GM18868 (cell line): ENCODE results near the gene ZNF41.
A peak's percentile ranks its signal among the peaks of the same experiment; 100 is the strongest.
"Not testable (repeated sequence)": the region's sequence is repeated elsewhere in the genome, so short reads cannot be mapped to it uniquely, and the experiment has no call there.

Experiments used
- ATAC-seq: cut with Tn5 transposase; IDR thresholded peaks from one replicate; pipeline ENCODE4 v1.9.1; 2021; ENCODE audit warnings: mild to moderate bottlenecking, moderate library complexity; ENCODE audit not compliant: unreplicated experiment

The ZNF41 gene

DNA sequence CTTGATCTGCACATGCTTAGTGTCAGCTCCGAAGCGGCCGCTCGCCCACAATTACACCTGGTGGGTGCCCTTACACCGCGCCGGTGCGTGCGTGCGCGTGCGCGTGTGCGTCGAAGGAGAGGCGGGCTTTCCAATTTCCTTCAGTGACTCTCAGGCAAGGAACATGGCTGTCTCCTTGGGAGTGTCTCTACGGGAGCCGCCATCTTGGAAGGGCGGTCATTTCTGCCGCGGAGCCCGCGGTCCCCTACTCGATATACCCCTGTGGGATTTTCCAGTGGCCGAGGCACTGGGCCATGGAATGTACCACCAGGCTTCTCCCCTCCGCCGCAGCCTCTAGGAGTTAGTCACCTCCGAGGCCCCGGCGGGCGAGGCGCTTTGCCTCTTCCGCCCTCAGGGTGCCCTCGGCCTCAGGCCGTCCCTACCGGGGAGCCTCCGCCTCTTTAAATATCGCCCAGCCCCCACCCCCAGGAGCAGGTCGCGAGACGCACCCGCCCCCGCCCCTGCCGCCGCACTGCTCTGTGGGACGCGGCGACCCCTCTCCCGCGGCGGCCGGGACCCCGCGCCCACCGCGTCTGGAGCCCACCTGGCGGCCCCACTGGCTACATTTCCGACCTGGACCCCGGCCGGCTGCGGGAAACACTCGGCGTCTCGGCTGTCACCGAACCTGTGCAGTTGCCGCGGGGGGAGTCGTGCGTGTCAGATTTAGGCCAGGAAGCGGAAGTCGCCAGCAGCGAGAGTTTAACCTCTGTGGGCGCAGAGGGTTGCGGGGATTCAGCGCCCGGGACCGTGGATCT, at the start of gene ZNF41:
ZNF41 (minus strand) TSS at position 711 of the 794 bp plus-strand sequence. CDS start 15,741 bp downstream, outside the sequence.
- peak; percentile 87 for ATAC-seq

DNA sequence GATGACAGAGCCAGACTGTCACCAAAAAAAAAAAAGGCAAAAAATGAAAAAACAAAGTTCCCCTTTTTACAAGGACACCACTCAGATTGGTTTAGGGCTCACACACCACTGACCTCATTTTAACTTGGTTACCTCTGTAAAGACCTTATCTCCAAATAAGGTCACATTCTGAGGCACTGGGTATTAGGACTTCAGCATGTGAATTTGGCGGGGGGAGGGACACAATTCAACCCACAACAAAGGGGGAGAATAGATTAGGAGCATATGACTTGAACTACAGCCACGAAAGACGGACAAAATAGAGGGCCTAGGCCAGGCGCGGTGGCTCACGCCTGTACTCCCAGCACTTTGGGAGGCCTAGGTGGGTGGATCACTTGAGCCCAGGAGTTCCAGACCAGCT, 47.0 kb upstream of the ZNF41 start:
- ATAC-seq = no peak

DNA sequence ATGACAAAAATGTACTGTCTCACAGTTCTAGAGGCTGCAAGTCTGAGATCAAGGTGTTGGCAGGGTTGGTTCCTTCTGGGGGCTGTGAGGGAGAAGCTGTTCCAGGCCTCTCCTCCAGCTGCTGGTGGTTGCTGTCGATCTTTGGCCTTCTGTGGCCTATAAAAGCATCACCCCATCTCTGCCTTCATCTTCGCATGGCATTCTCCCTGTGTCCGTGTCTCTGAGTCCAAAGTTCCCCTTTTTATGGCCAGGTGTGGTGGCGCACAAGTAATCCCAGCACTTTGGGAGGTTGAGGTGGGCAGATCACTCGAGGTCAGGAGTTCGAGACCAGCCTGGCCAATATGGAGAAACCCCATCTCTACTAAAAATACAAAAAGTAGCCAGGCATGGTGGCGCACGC, 46.5 kb upstream of the ZNF41 start:
- no peak for ATAC-seq

GRCh38 chrX:47523713-47524166, 40.7 kb upstream of the ZNF41 start:
- no peak for ATAC-seq

- ATAC-seq = peak; percentile 91
These were observed 40.3 kb upstream of the ZNF41 start for GRCh38 chrX:47523297-47523696.

- no peak for ATAC-seq
These were observed 35.1 kb upstream of the ZNF41 start for GRCh38 chrX:47518144-47518543.

DNA sequence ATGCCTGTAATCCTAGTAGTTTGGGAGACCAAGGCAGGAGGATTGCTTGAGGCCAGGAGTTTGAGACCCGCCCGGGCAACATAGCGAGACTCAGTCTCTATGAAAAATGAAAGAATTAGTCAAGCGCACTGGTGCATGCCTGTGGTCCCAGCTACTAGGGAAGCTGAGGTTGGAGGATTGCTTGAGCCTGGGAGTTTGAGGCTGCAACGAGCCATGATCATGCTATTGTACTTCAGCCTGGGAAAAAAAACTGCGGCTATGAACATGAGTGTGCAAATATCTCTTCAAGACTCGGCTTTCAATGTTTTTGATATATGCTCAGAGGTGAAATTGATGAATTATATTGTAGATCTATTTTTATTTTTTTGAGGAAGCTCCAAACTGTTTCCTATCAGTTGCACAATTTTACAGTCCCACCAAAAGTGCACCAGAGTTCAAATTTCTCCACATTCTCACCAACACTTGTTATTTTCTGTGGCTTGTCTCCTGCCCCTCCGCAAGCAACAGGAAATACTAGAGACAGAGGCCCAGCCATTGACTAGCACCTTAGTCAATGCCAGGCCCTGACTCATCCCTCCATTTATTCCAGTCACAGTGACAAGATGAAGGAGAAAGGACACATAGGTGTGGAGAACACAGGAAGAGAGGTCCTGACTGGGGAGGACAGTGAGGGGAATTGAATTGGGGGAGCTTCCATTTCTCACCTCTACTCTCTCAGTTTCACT, 33.1 kb upstream of the ZNF41 start:
- no peak for ATAC-seq

DNA sequence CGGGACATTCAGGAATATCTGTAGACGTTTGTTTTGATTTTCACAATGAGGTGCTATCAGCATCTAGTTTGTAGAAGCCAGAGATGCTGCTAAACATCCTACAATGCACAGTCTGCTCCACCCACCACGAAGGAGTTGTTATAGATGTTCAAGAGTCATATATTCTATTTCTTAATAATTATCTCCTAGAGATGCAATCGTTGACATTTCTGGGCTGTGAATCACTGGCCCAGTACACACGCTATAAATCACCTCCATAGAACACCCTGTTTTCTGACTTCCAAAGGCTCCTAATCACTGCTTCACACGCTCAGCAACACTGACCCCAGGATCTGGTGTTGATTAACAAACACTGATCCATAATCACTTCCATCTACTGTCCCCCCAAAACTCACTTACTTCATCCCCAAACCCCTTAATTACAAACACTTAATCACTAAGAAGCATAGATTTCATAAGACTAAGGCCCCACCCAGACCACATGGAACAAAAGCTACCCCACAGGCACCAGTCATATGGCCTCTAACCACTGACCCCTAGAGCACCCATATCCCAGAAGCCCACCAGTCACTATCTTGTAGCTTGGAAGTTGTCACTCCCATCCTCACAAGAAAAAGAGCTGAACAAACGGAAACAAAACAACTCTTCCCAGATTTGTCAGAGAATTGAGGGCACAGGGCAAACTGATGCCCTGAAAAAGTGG, 31.7 kb upstream of the ZNF41 start:
- ATAC-seq = no peak

- peak; percentile 75 for ATAC-seq
These were observed 30.3 kb upstream of the ZNF41 start for GRCh38 chrX:47513034-47513965.

GRCh38 chrX:47512383-47512782, 29.4 kb upstream of the ZNF41 start:
- ATAC-seq = not testable (repeated sequence)

GRCh38 chrX:47507153-47507867, 24.3 kb upstream of the ZNF41 start:
- no peak for ATAC-seq

DNA sequence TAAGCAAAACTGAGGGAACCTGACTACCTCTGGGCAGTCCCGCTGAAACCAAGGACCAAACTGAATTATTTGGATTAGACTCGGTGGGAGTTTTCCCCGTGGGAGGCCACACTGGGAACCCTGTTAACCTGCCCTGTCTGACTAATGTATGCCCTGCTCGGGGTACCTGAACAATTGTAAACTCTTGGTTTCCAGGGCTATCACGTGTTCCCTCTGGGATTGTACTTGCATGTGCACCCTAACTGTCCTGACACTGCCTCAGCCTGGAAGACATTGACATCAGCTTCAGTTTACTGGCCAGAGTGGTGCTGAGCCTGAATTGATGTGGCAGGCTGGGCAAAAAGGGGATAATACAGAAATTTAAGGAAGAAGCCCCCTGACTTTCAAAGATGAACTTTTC, 20.1 kb upstream of the ZNF41 start:
- ATAC-seq = no peak

- no peak for ATAC-seq
These were observed 19.5 kb upstream of the ZNF41 start for GRCh38 chrX:47502316-47503125.

- no peak for ATAC-seq
These were observed 18.4 kb upstream of the ZNF41 start for GRCh38 chrX:47501226-47502074.

GRCh38 chrX:47500554-47500953, 17.5 kb upstream of the ZNF41 start:
- no peak for ATAC-seq

DNA sequence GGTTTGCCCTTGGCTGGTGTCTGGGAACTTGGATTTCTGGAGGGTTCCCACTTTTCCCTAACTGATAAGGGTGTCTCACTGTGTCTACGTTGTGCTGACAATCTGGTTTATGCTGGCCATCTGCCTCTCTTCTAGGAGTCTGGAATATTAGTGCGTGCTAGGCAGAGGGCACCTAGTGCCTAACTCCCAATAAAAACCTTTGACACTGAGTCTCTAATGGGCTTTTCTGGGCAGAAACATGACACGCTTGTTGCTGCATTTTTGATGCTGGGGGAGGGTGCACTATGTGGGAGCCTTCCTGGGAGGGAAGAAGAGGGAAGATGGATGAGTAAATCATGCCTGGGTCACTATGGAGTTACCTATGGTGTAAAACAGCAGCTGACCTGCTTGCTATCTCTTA, 16.3 kb upstream of the ZNF41 start:
- no peak for ATAC-seq

GRCh38 chrX:47498411-47498810, 15.4 kb upstream of the ZNF41 start:
- no peak for ATAC-seq

DNA sequence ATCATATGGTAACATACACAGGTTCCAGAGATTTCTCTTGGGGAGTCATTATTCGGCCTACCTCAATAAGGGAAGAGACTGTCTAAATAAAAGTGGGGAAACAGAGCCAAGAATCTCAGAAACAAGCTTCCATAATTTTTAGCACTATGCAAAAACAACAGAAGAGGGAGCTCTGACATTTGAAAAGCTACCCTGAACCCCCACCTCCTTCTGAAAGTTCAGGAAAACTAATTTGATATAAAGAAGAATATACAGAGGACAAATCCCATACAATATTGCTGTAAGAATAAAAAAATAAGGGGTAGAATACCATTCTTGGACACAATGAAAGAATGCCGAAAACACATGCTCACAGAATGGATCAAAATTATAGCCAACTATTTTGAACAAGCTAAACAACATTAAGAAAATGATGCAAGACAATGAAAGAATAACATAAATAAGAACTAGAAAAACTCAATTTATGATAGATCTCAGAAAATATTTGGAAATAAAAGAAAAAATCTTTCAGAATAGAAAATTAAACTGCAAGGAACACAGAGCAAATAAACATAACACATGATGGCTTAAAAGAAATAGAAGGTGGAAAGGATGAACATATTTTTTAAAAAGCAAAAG, 14.4 kb upstream of the ZNF41 start:
- ATAC-seq = no peak
